GM12892 (cell line): ENCODE measurements around the gene TMCC1.
"Not testable (repeated sequence)": the region's sequence is repeated elsewhere in the genome, so short reads cannot be mapped to it uniquely, and the experiment has no call there.

ENCODE experiments used
- DNase-seq: peaks from one replicate; pipeline ENCODE4 v3.0.0; 2011; ENCODE audit not compliant: insufficient read length
- FAIRE-seq: peaks from 2 replicates; lab custom pipeline; 2011; peaks lifted over from hg19 to GRCh38; lab: Jason Lieb, UNC
- POLR2A ChIP-seq: IDR thresholded peaks from 2 replicates; pipeline ENCODE4 v1.6.1; 2011; ENCODE audit warnings: low read depth, low read length, control low read depth
- POLR2AphosphoS5 ChIP-seq: IDR thresholded peaks from 2 replicates; pipeline ENCODE4 v1.6.1; 2011; ENCODE audit warnings: low read depth, low read length, control low read depth
- TAF1 ChIP-seq: IDR thresholded peaks from 2 replicates; pipeline ENCODE4 v1.6.1; 2011; ENCODE audit warnings: low read depth, mild to moderate bottlenecking, control low read depth, low read length, borderline replicate concordance

The TMCC1 gene

GRCh38 chr3:129918461-129918860 lies 24.9 kb upstream of the TMCC1 start:
- DNase-seq, result no peak
- FAIRE-seq, result no peak
- TF ChIP-seq TAF1 (no peak), POLR2A (no peak), POLR2AphosphoS5 (no peak)

GRCh38 chr3:129917423-129918007 lies 24.0 kb upstream of the TMCC1 start:
- DNase-seq (no peak), FAIRE-seq (no peak)
- no peak for TF ChIP-seq TAF1
- no peak for TF ChIP-seq POLR2AphosphoS5
- no peak for TF ChIP-seq POLR2A

GRCh38 chr3:129913618-129914017 lies 20.1 kb upstream of the TMCC1 start:
- no peak for DNase-seq
- TF ChIP-seq TAF1, result no peak
- TF ChIP-seq POLR2AphosphoS5, result no peak
- no peak for TF ChIP-seq POLR2A
- no peak for FAIRE-seq

GRCh38 chr3:129911261-129911861 lies 17.9 kb upstream of the TMCC1 start:
- DNase-seq (no peak), FAIRE-seq (no peak)
- TF ChIP-seq POLR2AphosphoS5 (no peak), POLR2A (no peak), TAF1 (no peak)

- not testable (repeated sequence) for DNase-seq
These were observed 15.7 kb upstream of the TMCC1 start for GRCh38 chr3:129909235-129909634.

GRCh38 chr3:129908417-129908816 lies 14.9 kb upstream of the TMCC1 start:
- no peak for DNase-seq
- no peak for FAIRE-seq
- no peak for TF ChIP-seq POLR2AphosphoS5
- no peak for TF ChIP-seq TAF1
- no peak for TF ChIP-seq POLR2A

More at GRCh38 chr3:129909235-129909634, 15.7 kb upstream of the TMCC1 start:
- FAIRE-seq, result not testable (repeated sequence)

GRCh38 chr3:129901272-129901671 lies 7.8 kb upstream of the TMCC1 start:
- not testable (repeated sequence) for DNase-seq, FAIRE-seq

GRCh38 chr3:129897026-129897425 lies 3.5 kb upstream of the TMCC1 start:
- FAIRE-seq, result no peak
- no peak for TF ChIP-seq POLR2A
- no peak for TF ChIP-seq POLR2AphosphoS5
- no peak for TF ChIP-seq TAF1
- no peak for DNase-seq

GRCh38 chr3:129892857-129893580 lies 492 bp downstream of the TMCC1 start:
- DNase-seq (peak; percentile 61), FAIRE-seq (peak; percentile 67)
- TF ChIP-seq POLR2A (peak; percentile 62; the same call in 1 of the 2 replicates), POLR2AphosphoS5 (no peak)

- DNase-seq, result no peak
- no peak for FAIRE-seq
- TF ChIP-seq TAF1 (no peak), POLR2AphosphoS5 (no peak), POLR2A (no peak)
These were observed 1.0 kb downstream of the TMCC1 start for GRCh38 chr3:129892486-129892856.

GRCh38 chr3:129890891-129891290 lies 2.6 kb downstream of the TMCC1 start:
- no peak for FAIRE-seq
- TF ChIP-seq POLR2A (no peak), POLR2AphosphoS5 (no peak), TAF1 (no peak)
- DNase-seq, result no peak

GRCh38 chr3:129890125-129890524 lies 3.4 kb downstream of the TMCC1 start:
- no peak for DNase-seq
- TF ChIP-seq TAF1 (no peak), POLR2AphosphoS5 (no peak), POLR2A (no peak)
- FAIRE-seq, result peak; percentile 64

- DNase-seq, result no peak
- TF ChIP-seq POLR2A, result no peak
- TF ChIP-seq TAF1, result no peak
- no peak for TF ChIP-seq POLR2AphosphoS5
- no peak for FAIRE-seq
These were observed 4.7 kb downstream of the TMCC1 start for GRCh38 chr3:129888771-129889170.

GRCh38 chr3:129881261-129881660 lies 12.2 kb downstream of the TMCC1 start:
- TF ChIP-seq TAF1, result no peak
- TF ChIP-seq POLR2AphosphoS5, result no peak
- TF ChIP-seq POLR2A, result no peak
- FAIRE-seq (no peak), DNase-seq (no peak)
